Limb (tissue), 2 donors: Measurements from ENCODE around the gene PTK6.
"Not testable (repeated sequence)": the region's sequence is repeated elsewhere in the genome, so short reads cannot be mapped to it uniquely, and the experiment has no call there.

Experiments used
- DNase-seq, 2 donors: peaks; one replicate each; pipeline ENCODE4 v3.0.0-alpha.2; 2016; ENCODE audit errors: extremely low spot score in 2 of 2

PTK6 gene

GRCh38 chr20:63495167-63495720 lies 41.9 kb downstream of the PTK6 start:
- DNase-seq = no peak

- DNase-seq = no peak
Observed at GRCh38 chr20:63494420-63495166, 42.6 kb downstream of the PTK6 start.

- no peak for DNase-seq
Observed at GRCh38 chr20:63494084-63494419, 43.1 kb downstream of the PTK6 start.

GRCh38 chr20:63493563-63494020 lies 43.6 kb downstream of the PTK6 start:
- no peak for DNase-seq

GRCh38 chr20:63492982-63493381 lies 44.2 kb downstream of the PTK6 start:
- no peak for DNase-seq

- DNase-seq = no peak
Observed at GRCh38 chr20:63492518-63492917, 44.7 kb downstream of the PTK6 start.

GRCh38 chr20:63491635-63492230 lies 45.4 kb downstream of the PTK6 start:
- no peak for DNase-seq

- no peak for DNase-seq
Observed at GRCh38 chr20:63491078-63491477, 46.1 kb downstream of the PTK6 start.

GRCh38 chr20:63490416-63490815 lies 46.8 kb downstream of the PTK6 start:
- no peak for DNase-seq

GRCh38 chr20:63488315-63489251 lies 48.6 kb downstream of the PTK6 start:
- peak in 1 of 2 donors; percentile 54 for DNase-seq

- no peak for DNase-seq
Observed at GRCh38 chr20:63487781-63488241, 49.4 kb downstream of the PTK6 start.

- no peak for DNase-seq
Observed at GRCh38 chr20:63487116-63487764, 49.9 kb downstream of the PTK6 start.

- no peak for DNase-seq
Observed at GRCh38 chr20:63486300-63486855, 50.8 kb downstream of the PTK6 start.

GRCh38 chr20:63484651-63485403 lies 52.3 kb downstream of the PTK6 start:
- DNase-seq = no peak

GRCh38 chr20:63484236-63484635 lies 52.9 kb downstream of the PTK6 start:
- DNase-seq = no peak

GRCh38 chr20:63483834-63484233 lies 53.3 kb downstream of the PTK6 start:
- no peak for DNase-seq

- DNase-seq = no peak
Observed at GRCh38 chr20:63482021-63482587, 55.1 kb downstream of the PTK6 start.

- no peak for DNase-seq
Observed at GRCh38 chr20:63481503-63481902, 55.7 kb downstream of the PTK6 start.

- DNase-seq = not testable (repeated sequence)
Observed at GRCh38 chr20:63479695-63480419, 57.3 kb downstream of the PTK6 start.
